SIG-M5 treated with dmso at 0.1 percent for 504 hours (cell line): ENCODE data around the gene APOA1.

Source experiments
- DNase-seq: peaks from one replicate; lab custom pipeline; 2025; ENCODE audit not compliant: unreplicated experiment; lab: John Stamatoyannopoulos, UW

Gene APOA1

DNA sequence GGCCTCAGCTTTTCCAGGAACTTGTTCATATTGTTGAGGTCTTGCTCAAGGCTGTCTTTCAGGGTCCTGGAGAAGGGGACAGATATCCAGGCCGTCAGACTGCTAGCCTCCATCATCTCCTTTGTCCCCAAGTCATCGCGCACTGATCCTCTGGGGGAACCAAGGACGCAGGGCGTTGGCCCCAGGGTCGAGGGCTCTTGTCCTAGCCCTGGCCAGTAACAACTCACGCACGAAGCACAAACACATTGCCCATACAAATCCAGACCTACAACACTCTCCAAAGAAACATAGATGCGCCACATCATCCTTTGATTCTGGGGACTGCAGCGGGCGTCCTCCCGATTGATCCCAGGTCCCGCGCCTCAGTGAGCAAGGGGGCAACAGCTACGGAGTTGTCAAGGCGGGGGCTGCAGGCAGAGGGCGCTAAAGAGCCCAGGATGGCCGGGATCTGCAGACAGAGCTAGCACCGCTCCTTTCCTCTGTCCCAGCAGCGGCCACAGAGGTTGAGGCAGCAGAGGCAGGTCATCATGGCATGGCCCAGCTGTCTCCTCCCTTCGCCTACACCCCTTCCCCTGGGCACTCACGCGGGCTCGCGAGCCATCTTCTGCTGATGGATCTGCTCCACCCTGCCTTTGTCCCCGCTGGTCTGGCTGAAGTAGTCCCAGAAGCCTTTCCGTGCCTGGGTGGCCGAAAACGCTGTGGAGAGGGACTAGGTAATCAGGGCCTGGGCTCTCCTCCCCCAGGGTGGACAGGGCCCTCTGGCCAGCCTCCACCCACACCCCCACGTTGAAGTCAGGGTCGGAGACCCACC lies 46.2 kb downstream of the APOA1 start:
- DNase-seq, result peak; percentile 16

DNA sequence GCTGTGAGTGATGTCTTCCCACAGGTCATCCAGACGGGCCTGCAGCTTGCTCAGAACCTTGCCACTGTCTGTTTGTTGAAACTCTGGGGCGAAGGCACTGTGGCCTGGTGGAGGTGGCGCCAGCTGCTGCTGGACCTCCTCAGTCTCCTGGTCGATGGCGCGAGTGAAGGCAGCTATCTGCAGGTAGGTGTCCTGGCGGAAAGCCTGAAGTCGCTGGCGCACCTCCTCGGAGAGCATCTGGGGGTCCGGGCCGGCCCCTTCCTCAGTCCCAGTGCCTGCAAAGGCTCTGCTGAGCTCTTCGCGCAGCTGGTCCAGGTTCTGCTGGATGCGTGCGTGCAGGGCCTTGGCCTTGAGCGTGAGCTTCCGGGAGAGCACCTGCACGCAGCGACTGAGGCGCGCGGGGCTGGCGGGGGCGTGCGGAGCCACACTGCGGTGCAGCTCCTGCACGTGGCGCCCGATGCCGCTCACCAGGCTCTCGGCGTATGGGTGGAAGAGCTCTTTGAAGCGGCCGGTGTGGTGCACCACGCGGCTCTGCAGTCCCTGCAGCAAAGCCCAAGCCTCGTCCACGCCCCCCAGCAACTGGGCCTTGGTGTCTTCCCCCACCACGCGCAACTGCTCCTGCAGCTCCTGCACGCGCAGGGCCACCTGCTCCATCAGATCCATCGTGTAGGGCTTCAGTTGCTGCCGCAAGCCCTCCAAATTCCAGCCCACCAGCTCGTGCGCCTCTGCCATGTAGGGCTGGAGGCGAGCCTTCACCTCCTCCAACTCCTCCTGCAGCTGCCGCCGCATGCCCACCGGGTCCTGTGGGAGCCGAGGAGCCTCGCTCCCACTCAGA lies 47.0 kb downstream of the APOA1 start:
- DNase-seq, result no peak

DNA sequence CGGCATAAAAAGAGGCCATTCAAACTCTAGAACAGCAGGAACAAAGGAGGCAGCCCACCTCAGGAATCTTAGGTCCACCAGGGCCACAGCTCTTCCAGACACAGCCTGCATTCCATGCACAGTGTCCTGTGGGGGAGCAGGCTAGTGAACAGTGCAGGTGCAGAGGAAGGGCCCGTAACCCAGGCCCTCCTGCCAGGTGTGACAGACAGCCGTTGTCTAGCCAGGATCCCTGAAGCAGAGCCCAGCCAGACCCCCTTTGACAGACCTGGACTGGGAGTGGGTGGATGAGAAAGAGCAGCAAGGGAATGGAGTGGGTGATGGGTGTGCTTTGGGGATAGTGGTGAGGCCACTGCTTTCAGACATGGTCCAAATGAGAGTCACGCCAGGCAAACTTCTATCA lies 48.4 kb downstream of the APOA1 start:
- DNase-seq, result no peak

DNA sequence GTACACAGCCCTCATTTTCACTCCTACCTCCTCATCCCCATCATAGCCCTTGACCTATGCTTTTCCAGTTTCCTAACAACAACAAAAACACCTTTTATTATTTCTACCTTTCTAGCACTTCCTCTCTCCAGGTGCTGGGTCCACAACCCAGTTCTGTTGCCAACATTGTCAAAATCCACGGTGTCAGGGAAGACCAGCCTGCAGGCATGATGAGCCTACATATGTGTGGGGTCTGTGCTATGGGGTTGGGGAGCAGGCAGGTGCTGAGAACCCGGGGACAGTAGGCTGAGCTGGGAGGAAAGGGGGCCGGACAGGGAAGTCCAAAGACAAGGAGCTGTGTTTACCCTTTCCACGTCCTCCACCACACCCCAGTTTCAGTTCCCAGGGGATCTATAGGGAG lies 48.9 kb downstream of the APOA1 start:
- no peak for DNase-seq

DNA sequence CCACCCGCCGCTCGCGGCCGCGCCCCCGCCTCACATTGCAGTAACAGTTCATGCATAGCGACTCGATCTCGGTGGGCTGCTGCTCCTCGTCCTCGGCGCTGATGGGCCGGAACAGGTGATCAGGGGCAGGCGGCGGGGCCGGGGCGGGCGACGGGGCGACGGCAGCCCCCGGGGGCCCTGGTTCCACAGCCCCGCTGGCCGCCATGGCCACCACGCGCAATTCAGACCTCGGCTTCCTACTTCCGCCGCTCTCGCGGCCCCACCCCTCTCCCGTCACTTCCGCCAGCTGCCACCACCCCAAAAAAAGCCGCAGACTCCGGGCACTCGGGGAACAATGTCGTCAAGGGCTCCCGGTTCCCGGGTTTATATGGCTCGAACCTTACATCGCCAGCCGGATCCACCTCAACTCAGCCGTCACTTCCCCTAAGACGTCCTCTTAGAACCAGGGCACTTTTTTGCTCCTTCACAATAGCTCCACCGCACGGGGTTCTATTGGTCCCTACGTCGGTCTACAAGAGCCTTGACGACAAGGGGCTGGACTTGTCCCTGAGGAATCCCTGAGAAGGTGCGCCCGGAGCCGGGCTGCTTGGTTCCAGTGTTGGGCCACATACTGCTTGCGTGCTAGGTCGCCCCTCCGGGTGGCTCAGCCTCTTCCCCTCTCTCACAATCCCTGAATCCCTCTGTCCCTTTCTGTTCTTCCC lies 49.5 kb downstream of the APOA1 start, which contains the start of gene ZPR1:
Gene ZPR1 (minus strand): TSS at position 238 of the 701 bp plus-strand sequence. CDS start 33 bp downstream, at position 205.
- peak; percentile 65 for DNase-seq

DNA sequence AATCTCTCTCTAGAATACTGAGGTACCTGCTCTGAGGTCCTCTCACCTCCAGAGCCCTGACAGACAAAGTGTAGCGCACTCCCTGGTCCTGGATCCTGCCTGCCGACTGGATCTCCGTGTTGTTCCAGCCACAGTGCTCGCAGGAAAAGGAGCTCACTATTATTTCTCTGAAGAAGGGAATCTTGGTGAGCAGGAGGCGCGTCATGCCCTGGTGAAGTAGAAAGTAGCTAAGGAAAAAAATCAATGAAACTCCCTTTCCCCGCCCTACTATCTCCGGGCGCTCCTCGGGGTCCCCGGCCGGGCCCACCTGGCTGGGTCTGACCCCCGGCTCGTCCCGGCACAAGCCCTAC lies 50.0 kb downstream of the APOA1 start:
- DNase-seq, result no peak

DNA sequence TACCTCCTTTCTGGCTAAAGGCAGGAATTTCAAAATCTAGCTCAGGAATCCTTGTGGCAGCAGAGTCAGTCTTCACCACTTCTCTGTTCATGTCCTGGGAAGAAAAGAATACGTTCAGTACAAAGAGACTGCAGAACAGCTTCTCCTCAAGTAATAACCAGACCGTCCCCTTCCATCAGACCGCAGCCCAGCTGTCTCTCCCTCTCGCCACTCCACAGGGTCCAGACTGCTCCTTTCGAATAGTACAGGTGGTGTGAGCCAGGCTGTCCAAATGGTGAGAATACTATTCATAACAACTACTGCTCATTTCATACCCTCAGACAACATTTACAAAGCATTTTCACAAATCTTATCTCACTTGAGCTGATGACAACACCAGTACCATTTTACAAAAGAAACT lies 50.5 kb downstream of the APOA1 start:
- no peak for DNase-seq

DNA sequence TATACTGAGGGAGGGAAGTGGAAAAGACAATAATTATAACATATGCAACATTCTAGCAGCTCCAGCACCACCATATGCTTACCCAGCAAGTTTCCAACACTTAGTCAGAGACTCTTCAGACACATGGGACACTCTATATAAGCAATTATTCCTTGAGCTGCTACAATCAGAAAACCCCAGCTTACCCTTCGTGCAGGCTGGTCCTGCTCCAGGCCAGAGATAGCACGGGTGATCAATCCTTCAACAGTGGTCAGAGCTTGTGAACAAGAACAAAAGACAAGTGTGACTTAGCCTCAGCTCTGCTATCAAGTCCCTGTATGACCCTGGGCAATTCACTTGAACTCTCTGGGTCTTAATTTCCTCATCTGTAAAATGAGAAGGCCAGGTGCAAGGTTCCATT lies 51.1 kb downstream of the APOA1 start:
- DNase-seq, result no peak
